HG03045 (cell line): Measurements from ENCODE around the gene FLCN.
"Not testable (repeated sequence)": the region's sequence is repeated elsewhere in the genome, so short reads cannot be mapped to it uniquely, and the experiment has no call there.

Experiments
- ATAC-seq: cut with Tn5 transposase; IDR thresholded peaks from one replicate; pipeline ENCODE4 v1.9.1; 2021; ENCODE audit warnings: mild to moderate bottlenecking, moderate library complexity; ENCODE audit not compliant: unreplicated experiment

The FLCN gene

DNA sequence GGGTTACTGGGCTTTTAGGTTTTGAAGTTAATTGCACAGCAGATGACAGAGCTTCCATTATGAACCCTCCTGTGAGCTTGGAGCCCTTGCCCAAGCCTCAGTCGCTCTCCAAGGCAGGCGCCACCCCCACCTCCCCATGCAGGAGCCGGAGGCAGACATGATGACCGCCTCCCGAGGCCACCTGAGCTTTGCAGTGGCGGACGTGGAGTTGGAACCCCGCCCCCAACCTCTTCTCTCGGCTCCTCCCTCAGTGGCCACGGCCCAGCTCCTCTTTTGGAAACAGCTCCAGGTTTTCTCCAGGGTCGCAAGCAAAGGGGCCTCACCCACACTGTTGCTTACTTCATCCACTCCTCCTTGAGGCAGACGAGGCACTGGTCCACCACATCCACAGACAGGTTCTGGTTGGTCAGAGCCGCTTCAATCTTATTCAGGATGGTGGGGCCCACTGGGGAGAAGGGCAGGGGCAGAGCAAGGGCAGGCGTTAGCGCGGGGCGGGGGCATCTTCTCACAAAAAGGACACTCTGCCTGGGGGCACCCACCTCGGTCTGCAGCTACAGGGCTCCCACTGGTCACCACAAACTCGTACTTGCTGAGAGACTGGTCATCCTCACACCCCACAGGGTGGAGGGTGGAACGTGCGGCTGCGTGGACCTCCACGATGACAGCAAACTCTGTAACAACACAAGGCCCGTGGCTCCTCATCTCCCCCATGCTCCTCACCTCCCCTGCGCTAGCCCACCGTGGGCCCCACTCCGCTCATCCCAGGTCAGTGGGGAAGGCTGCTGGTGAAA, 22.1 kb downstream of the FLCN start:
- ATAC-seq: no peak

DNA sequence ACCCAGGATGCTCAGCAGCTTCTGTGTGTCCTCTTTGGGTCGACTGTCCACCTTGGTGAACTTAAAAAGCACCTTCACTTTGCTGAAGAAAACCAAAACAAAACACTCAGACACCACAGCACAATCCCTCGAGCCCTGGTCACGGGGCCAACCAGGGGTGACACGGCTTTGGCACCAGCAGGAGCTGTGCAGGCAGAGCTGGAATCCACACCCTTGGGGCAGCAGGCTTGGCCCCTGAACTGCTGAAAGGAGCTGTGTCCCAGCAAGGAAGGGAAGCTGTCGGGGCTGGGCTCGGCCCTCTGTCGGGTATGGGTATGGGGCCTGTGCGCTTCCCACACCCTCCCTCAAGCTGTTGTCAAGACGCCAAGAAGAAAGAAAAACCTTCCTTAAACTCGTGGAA, 23.2 kb downstream of the FLCN start:
- ATAC-seq: no peak

DNA sequence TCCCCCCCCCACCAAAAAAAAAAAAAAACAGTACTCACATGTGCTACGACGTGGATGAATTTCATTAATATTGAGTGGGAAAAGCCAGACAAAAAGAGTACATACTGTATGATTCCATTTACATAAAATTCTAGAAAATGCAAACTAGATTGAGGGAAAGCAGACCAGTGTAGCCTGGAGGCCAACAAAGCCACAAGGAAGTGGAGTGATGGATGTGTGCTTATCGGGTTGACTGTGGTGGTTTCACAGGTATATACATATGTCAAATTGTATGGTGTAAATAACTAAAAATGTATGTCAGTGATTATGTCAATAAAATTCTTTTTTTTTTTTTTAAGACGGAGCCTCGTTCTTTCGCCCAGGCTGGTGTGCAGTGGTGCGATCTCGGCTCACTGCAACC, 29.0 kb downstream of the FLCN start:
- no peak for ATAC-seq

DNA sequence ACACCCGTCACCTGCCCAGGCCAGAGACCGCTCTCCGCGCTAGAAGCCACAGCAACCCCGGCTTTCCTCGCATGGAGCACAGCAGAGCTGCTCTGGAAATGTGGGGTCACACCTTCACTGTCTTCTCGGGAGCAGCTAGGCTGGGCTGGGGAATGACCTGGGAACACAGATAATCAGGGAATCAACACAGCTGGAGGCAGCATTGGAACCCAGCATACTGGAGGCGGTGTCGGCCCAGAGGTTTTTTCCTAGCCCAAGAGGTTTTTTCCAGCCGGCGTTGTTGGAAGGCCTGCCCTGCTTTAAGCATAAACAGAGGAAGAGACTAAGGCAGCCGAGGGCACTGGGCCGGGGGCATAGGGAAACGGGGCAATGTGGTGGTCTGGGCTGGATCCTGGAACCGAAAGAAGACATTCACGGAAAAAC, 30.0 kb downstream of the FLCN start:
- ATAC-seq: no peak

DNA sequence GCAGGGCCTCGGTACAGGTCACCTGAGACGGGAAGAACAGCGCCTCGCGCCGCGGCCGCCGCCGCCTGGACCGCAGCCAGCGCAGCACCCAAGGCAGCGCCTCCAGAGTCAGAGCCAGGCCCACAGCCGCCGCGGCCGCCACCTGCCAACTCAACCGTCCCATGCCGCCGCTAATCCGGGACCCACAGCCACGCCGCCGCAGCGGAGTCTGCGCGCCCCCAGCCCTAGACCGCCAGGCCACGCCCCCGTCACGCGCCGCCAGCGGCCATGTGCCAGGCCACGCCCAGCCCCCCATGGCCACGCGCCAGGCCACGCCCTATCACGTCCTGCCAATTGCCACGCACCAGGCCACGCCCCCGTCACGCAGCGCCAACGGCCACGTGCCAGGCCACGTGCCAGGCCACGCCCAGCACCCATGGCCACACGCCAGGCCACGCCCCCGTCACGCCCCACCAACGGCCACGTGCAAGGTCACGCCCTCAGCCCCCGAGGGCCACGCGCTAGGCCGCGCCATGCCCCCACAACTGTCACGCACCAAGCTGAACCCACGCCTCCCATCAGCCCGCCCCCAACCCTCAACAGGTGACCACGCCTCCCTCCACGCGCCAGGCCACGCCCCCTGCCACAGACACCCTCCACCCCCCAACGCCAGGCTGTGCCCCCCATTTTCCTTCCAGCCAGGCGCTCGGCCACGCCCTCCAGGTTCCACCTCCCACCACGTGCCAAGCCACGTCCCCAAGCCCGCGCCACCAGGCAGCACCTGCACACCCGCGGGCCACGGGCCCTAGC, 30.6 kb downstream of the FLCN start, which contains the start of gene PLD6:
PLD6 (minus strand) TSS at position 210 of the 789 bp plus-strand sequence; CDS start at position 163, 47 bp downstream.
- ATAC-seq: peak; percentile 57

DNA sequence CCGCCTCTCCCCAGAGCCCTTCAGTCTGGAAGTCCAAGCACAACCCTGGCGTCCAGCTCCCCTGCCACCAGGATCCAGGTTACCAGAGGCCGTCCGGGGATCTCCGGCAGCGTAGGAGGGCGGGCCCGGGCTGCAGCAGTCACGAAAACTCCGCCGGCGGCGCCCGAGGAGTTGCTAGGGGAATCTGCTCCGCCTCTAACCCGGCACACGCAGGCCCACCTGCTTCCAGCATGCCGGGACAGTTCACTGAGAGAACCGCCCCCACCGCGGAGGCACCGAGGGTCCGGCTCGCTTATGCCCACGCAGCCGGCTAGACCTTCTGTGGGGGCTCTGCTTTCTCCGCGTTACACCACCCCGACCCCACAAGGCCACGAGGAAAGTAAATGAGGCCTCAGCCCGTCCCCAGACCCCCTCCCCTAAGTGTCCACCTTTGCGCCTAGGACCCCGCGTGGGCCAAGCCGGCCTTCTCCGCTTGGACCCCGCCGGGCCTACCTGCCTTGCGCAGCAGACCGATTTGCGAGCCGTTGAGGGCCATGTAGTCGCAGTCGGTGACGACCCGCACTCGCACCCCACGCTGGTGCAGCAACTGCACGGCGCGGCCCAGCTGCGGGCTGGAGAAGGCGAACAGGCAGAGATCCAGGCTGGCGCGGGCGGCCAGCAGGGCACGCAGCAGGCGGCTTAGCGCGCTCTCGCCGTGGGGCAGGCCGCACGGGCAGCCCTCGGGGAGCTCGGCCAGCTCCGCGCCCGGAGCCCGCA, 31.4 kb downstream of the FLCN start:
- ATAC-seq: peak; percentile 35

DNA sequence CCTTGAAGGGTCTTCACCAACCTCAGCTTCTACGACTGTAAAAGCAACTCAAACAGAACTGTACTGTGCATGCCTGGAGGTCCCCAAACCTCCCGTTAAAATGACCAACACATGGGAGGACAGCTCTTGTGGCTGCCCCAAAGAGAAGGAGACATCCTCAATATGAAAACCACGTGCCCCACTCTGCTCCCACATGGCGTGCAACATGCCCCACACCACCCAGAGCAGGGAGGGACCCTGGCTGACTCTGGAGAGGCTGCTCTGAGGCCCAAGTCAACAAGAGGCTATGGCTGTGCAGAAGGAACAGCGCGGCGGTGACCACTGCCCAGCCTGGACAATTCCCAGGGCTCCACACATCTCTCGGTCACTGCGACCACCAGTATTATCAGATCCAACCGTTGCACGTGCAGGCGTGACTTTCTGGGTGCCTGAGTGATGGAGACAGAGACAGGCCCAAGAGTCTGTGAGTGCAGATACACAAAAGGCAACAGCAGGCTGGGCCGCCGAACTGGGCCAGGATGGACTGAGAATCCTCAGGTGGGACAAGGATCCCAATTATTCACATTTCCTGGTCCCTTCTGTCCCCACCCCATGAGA, 32.2 kb downstream of the FLCN start:
- ATAC-seq: no peak

DNA sequence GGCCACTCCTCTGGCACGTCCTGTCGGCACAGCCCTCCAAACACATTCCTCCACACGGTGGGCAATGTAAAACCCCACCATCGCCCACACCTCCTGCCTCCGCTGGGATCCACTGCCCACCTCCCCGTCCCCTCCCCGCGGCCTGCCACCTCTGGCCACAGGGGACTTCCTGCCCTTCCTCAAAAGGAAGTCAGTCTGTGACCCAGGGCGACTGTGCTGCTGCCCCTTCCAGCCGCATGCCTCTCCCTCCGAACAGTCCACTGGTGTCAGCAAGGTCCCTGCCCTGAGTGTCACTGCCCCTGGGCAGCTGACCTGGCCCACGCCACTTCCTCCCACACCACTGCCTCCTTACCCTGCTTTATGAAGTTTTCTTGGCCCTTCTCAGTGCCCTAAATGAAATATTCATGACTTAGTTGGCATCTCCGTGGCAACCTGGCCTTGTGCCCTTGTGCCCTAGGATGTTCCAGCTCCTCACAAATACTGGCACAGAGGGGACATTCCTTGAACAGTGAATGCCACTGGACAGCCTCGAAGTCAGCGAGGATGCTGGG, 32.9 kb downstream of the FLCN start:
- ATAC-seq: no peak

DNA sequence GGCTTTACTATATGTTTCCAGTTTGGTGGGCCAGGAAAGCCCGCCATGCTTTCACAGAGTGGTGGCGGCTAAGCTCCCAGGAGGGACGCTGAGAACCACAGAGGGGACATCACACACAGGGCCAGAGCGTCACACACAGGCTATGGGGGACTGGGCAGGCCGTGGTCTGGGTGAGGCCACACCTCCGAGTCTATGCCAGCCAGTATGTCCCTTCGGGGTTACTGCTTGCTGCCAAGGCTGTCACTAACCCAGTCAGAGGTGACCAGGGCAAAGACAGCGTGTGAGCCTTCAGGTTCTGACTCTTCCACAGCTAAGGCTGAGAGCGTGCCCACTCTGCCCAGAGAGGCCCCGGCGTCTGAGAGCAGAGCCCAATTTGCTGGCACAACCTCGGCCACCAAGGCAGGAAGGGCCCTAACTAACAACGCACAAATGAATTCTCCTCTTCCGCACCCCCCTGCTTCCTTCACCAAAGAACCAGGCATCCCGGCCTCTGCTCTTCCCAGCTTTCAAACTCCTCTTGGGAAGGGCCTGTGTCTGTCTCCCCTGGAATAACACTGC, 33.7 kb downstream of the FLCN start:
- no peak for ATAC-seq

DNA sequence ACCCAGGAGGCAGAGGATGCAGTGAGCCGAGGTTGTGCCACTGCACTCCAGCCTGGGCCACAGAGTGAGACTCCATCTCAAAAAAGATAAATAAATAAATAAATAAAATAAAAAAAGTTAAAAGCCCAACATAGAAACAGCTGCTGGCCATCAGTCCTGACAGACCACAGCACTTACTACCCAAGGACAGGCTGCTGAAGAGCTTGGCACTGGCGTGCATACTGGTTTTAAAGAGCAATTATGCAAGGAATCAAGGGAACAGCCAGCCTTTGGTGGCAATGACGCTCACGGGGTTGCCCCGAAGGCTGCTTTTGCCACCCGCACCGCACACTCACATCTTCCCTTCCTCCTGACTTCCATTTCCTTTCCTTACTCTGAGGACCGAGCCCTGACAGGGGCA, 35.1 kb downstream of the FLCN start:
- ATAC-seq: no peak

DNA sequence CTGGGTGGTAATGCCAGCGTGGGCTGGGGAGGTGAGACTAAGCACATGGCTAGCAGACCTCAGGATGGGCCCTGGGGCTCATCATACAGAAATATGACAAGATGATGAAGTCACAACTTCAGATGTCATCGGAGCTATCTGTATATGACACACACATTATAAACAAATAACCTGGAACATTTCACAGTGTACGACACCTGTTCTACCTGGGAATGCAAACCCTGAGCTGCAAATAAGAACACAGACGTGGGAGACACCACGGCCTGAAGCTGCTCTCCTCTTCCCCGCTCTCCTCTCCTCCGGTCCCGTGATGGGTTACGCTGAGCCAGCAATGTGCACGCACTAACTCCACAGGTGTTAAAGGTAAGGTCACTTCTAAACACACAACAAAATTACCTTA, 35.7 kb downstream of the FLCN start:
- no peak for ATAC-seq

DNA sequence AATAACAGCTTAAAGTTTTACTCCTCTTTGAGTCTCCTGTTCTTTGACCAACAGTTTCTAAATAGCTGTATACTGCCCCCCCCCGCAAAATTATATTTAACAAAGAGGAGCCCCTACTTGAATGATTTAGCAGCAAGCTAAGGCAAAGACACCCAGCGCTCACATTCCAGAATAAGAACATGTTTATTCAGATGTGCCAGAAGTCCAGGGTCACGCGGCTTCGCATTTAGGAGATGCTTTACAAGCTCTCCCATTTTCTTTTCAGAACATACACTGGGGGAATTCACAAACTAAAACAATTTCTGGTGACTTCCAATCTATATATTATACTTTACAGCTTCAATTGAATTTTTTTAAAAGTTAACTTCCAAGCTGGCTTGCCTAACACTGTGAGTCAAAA, 36.1 kb downstream of the FLCN start:
- ATAC-seq: no peak

DNA sequence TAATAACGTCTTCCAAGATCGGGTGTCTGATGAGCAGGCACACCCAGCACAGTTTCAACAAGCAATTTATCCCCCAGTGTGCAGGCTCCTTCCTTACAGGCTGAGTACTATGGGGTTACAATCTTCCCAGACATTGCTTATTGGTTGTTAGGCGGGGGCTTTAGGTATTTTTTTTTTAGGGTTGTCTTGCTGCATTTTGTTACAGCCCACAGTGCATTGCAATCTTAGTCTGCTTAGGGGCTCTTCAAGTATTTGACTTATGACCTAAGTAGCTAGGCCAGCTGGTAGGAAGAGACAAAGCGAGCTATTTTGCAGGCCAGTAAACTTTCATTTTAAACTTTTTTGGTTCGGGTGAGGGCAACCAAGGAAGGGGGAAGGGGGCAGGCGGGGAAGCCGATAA, 36.7 kb downstream of the FLCN start:
- no peak for ATAC-seq

DNA sequence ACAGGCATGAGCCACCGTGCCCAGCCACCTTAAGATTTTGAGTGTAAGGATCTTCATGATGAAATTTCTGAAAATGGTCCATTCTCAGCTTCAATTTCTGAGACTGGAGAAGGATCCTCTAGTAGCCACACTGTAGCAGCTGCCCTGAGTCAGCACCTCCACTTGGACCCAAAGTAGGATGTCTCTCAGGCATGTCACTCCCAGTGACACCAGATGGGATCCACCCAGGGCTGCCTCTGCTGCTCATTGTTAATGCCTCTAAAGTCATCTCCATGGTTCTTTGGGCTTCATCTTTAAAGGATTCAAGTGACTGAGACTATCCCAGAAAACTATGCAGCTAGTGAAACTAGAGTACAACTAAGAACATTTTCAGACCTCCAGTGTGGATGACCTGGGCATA, 38.7 kb downstream of the FLCN start:
- ATAC-seq: no peak

DNA sequence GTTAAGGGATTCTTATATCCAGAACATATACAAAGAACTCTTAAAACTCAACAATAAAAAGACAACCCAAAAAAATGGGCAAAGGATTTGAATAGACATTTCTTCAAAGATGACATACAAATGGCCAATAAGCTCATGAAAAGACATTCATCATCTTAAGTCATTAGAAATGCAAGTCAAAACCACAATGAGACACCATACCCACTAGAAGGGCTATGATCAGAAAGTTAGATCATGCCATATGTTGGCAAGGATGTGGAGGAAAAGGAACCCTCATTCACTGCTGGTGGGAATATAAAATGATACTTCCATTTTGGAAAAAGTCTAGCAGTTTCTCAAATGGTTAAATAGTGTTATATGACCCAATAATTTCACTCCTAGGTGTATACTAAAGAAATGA, 40.2 kb downstream of the FLCN start:
- ATAC-seq: no peak

DNA sequence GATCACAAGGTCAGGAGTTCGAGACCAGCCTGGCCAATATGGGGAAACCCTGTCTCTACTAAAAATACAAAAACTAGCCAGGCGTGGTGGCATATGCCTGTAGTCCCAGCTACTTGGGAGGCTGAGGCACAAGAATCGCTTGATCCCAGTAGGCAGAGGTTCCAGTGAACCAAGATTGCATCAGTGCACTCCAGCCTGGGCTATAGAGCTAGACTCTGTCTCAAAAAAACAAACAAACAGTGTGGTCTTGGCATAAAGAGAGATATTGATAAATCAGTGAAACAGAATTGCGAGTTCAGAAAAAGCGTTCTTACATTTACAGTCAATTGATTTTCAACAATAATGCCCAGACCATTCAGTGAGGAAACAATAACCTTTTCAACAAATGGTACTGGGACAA, 41.5 kb downstream of the FLCN start:
- ATAC-seq: not testable (repeated sequence)

DNA sequence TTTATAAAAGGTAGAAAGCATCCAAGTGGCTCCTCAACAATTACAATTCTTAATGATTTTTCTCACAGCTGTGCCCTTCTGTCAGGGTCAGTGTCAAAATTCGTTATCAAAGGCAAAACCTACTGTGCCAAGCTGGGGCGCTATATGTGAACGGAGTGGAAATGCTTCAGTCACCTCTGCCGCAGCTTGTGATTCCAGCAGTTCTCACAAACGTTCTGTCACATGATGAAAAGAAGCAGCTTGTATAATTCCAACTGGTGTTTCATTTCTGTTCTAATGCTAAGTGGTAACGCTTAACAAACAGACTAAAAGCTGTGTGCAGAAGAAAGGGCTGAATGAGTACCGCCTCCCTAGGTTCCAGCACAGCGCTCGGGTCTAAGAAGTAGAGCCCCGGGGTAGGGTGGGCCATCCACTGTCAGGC, 45.0 kb downstream of the FLCN start:
- ATAC-seq: no peak

DNA sequence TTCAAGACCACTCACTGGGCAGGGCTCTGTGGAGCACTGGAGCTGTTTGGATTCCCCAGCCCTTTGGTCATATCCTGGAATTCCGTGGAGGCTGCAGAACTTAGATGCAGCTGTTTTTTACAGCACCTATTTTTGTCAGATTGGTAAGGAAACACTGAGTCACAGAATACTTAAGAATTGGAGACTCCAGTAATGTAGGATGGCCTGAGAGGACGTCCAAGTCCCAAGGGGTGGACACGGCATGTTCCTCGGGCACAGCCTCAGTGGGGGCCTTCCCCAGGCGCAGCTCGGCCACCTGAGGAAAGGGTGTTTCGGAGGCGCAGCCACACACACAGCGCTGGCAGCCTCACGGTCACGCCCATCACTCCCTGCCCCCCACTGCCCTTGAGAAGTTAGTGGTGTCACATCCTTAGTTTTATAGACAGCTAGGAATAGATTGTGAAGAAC, 45.6 kb downstream of the FLCN start:
- ATAC-seq: no peak

DNA sequence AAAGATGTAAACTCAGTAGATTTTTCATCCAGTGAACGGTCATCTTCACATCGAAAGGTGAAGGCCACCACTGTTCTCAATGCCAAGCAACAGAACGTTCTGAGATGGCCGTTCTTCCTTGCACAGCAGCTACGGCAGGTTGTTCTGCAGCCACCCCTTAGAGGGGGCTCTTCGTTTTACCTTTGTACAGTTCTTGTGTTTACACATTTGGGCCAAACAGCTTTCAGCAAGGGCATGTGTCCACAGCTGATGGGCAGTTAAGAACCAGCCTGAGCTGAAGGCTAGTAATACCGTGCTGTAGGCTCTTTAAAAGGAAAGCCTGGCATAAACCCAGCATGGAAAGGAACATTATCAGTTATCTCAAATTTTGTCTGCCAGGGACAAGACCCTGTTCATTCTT, 46.8 kb downstream of the FLCN start:
- ATAC-seq: no peak

DNA sequence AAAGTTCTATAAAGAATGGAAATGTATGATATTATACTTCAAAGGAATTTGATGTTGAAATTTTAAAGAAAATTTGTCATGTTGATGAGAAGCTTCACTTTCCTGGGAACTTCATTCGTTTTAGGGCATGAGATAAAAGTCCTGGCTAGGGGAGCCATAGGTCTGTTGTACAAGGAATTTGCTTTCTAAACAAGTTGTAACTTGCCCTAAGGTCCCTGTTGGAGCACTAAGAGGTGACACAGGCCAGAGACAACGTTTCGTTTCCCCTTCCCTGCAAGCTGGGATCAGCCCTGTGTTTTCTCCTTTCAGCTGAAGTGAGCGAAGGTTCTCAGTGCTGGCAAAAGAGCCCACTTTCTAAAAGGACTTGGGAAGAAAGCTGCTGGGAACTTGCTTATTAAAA, 47.4 kb downstream of the FLCN start:
- no peak for ATAC-seq
